Endothelial cell (in vitro differentiated cells): ENCODE data around the gene EPHB1. TPM values are rescaled to one million over a fixed set of nuclear protein-coding genes. Genes with fewer than 3 reads are reported as not detected.

Experiments
- DNase-seq: peaks from one replicate; pipeline ENCODE4 v3.0.0; 2021; ENCODE audit warnings: low spot score
- H3K27ac Mint-ChIP-seq: one replicate; pipeline ENCODE4 v1.8.0; 2021; ENCODE audit warnings: mixed read lengths, inconsistent platforms; ENCODE audit not compliant: unreplicated experiment
- H3K27me3 Mint-ChIP-seq: one replicate; pipeline ENCODE4 v1.8.0; 2021; ENCODE audit warnings: mild to moderate bottlenecking, moderate library complexity, mixed read lengths, inconsistent platforms; ENCODE audit not compliant: unreplicated experiment
- H3K36me3 Mint-ChIP-seq: one replicate; pipeline ENCODE4 v1.8.0; 2021; ENCODE audit warnings: mild to moderate bottlenecking, low read depth, mixed read lengths, inconsistent platforms; ENCODE audit not compliant: unreplicated experiment
- H3K4me1 Mint-ChIP-seq: one replicate; pipeline ENCODE4 v1.8.0; 2021; ENCODE audit warnings: mild to moderate bottlenecking, mixed read lengths, inconsistent platforms; ENCODE audit not compliant: unreplicated experiment
- H3K4me3 Mint-ChIP-seq: one replicate; pipeline ENCODE4 v1.8.0; 2021; ENCODE audit warnings: mild to moderate bottlenecking, mixed read lengths, inconsistent platforms; ENCODE audit not compliant: unreplicated experiment
- H3K9me3 Mint-ChIP-seq: one replicate; pipeline ENCODE4 v1.8.0; 2021; ENCODE audit warnings: mixed read lengths, inconsistent platforms; ENCODE audit not compliant: unreplicated experiment
- CTCF ChIP-seq: fragments of 200-600 bp; sonication (generic); IDR thresholded peaks from one replicate; pipeline ENCODE4 v1.5.0; 2021; ENCODE audit warnings: antibody characterized with exemption; ENCODE audit not compliant: unreplicated experiment
- total RNA-seq: library from RNA; stranded (reverse); fragmentation: NEBNext Ultra II Directional; extraction: Animal tissue kit (Norgen Biotek cat#: 25700); gene quantifications from one replicate; pipeline ENCODE4 v1.2.1, GENCODE V29; 2021; ENCODE audit not compliant: unreplicated experiment

The EPHB1 gene
- total RNA-seq, 1 donor from 2014 or later = 5.7 TPM

- H3K4me1 Mint-ChIP-seq = peaks cover 15% of the 10 kb centered on the region
- H3K36me3 Mint-ChIP-seq = no peaks in the 10 kb centered on the region
- no peak for DNase-seq
- H3K4me3 Mint-ChIP-seq = no peak overlapping the region
- no peaks in the 10 kb centered on the region for H3K9me3 Mint-ChIP-seq
- no peak overlapping the region for H3K27ac Mint-ChIP-seq
- peaks cover 3% of the 10 kb centered on the region for H3K27me3 Mint-ChIP-seq
- TF ChIP-seq CTCF = no peak
These were observed 374.6 kb downstream of the EPHB1 start for GRCh38 chr3:135169651-135170050.

- Mint-ChIP-seq H3K4me3 (no peak overlapping the region), H3K36me3 (no peaks in the 10 kb centered on the region), H3K27me3 (peaks cover 3% of the 10 kb centered on the region), H3K27ac (no peak overlapping the region), H3K9me3 (no peaks in the 10 kb centered on the region), H3K4me1 (peaks cover 15% of the 10 kb centered on the region)
- TF ChIP-seq CTCF = no peak
- DNase-seq = no peak
These were observed 375.7 kb downstream of the EPHB1 start for GRCh38 chr3:135170732-135171131.

GRCh38 chr3:135172191-135172869 is 377.3 kb downstream of the EPHB1 start:
- DNase-seq = no peak
- Mint-ChIP-seq H3K4me1 (peaks cover 15% of the 10 kb centered on the region), H3K27ac (no peak overlapping the region), H3K36me3 (no peaks in the 10 kb centered on the region), H3K27me3 (peaks cover 3% of the 10 kb centered on the region), H3K9me3 (no peaks in the 10 kb centered on the region), H3K4me3 (no peak overlapping the region)
- no peak for TF ChIP-seq CTCF

GRCh38 chr3:135175728-135176277 is 380.7 kb downstream of the EPHB1 start:
- Mint-ChIP-seq H3K9me3 (no peaks in the 10 kb centered on the region), H3K27me3 (no peaks in the 10 kb centered on the region), H3K4me1 (peaks cover 10% of the 10 kb centered on the region), H3K36me3 (no peaks in the 10 kb centered on the region), H3K4me3 (no peak overlapping the region), H3K27ac (no peak overlapping the region)
- TF ChIP-seq CTCF = no peak
- DNase-seq = no peak

GRCh38 chr3:135176881-135177280 is 381.8 kb downstream of the EPHB1 start:
- no peak for TF ChIP-seq CTCF
- Mint-ChIP-seq H3K4me3 (no peak overlapping the region), H3K27me3 (no peaks in the 10 kb centered on the region), H3K4me1 (no peaks in the 10 kb centered on the region), H3K9me3 (no peaks in the 10 kb centered on the region), H3K27ac (no peak overlapping the region), H3K36me3 (no peaks in the 10 kb centered on the region)
- no peak for DNase-seq
